ENCODE results near the gene AREG. TPM values are rescaled to one million over a fixed set of nuclear protein-coding genes. Genes with fewer than 3 reads are reported as not detected.

AREG gene
- total RNA-seq, 2 experiments from 2014 or later = 0.65 TPM; not detected in 1

DNA sequence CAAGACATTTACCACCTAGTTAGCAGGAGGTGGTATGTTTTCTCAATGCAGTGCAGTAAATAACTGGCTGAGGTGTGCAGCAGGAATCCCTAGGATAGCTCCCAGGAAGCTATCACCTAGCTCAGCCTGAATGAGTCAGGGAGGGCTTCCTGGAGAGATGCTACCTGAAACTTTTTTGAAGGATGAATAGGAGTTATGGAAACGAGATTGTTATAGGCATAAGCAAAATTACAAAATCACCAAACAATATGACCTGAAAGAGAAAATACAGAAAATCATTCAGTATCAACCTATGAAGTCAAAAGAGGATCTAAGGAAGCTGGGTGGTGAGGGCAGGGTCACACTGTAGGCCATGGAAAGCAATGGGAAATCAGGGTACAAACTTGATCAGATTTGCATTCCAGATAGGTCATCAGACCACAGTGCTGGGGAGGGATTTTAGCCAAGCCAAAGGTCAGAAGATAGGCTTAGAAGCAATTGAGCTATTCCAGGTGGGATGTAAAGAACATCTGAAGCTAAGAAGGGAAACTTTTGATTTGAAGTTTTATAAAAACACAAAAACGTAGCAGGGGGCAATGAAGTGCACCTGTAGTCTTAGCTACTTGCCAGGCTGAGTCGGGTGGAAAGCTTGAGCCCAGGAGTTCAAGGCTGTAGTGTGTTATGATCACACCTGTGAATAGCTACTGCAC is 11.3 kb downstream of the AREG start:
- ChIA-PET POLR2A (no interaction called here), CTCF (no interaction called here)

DNA sequence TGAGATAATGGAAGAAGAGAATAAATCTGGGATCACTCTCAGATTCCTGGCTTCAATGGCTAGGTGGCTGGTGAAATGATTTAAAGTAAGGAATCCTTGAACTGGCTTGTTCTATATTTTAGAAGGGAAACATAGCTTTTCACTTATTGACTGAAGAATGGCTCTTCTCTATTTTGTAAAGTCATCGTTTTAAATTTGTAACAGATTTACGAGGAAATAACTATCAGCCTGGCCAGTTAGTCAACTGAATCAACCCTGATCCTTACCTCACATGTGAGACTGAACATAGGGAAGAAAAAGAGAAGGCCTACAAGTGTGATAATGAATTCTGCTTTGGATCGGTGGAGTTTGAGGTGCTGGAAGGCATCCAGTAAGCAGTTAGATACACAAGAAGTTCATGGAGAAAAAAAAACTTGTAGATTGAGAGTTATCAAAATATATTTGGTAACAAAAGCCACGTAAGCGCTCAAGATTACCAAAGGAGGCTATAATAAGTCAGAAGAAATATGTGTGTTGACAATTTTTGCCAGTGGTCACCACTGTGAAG is 12.0 kb downstream of the AREG start:
- POLR2A ChIA-PET = no interaction called here

DNA sequence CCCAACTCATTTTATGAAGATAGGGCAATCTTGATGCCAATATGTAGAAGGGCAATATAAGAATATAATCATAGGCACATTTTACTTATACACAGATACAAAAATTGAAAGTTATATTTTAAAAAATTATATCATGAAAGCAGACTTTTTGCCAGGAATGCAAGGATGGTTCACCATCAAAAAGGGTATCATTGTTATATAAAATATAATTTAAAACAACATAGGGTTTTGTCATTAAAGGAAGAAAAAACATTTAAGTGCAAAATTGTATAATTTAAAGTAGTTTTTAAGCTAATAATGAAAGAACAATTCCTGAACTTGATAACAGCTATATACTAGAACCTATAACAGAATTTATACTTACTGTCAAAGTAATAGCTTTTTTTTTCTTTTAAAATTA is 15.9 kb downstream of the AREG start:
- ChIA-PET POLR2A (no interaction called here), CTCF (no interaction called here)

More for the DNA sequence above, 12.0 kb downstream of the AREG start:
- CTCF ChIA-PET = no interaction called here

DNA sequence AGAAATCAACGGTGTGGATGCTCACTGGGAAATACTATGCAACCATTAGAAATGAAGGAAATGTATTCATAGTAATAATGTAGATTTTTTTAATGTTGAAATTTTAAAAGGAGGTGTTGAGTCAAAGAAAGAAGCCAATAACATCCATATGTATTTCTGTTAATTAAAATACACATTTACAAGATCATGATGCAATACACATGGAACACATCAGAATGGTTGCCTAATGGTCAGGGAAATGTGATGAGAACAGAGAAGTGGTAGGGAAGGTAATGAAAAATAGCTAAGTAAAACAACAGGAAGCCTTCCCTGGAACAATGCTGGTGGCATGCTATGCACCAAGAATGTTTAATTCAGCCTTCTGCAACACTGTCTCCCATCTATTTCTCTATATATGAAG is 18.2 kb downstream of the AREG start:
- ChIA-PET POLR2A (no interaction called here), CTCF (no interaction called here)

DNA sequence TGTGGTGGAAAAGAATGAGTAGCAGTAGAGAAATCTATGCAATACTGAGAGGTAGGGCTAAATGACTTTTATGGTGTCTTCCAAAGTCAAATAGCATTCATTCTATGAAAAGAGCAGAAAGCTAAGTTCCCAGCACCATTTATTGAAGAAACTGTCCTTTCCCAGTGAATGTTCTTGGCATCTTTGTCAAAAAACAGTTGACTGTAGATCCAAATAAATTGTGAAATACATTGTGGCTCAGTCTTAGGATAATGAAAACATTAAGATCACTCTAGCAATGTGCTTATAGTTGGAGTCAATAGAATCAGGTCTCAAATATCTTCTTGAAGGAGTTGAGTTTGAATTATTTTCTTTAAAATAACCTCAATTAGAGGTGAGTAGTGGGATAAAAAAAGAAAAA is 19.4 kb downstream of the AREG start:
- ChIA-PET POLR2A (no interaction called here), CTCF (no interaction called here)

- ChIA-PET CTCF (no interaction called here), POLR2A (no interaction called here)
Measured at GRCh38 chr4:74466242-74466641, 21.3 kb downstream of the AREG start.

GRCh38 chr4:74471264-74471663 is 26.3 kb downstream of the AREG start:
- ChIA-PET POLR2A (no interaction called here), CTCF (no interaction called here)

DNA sequence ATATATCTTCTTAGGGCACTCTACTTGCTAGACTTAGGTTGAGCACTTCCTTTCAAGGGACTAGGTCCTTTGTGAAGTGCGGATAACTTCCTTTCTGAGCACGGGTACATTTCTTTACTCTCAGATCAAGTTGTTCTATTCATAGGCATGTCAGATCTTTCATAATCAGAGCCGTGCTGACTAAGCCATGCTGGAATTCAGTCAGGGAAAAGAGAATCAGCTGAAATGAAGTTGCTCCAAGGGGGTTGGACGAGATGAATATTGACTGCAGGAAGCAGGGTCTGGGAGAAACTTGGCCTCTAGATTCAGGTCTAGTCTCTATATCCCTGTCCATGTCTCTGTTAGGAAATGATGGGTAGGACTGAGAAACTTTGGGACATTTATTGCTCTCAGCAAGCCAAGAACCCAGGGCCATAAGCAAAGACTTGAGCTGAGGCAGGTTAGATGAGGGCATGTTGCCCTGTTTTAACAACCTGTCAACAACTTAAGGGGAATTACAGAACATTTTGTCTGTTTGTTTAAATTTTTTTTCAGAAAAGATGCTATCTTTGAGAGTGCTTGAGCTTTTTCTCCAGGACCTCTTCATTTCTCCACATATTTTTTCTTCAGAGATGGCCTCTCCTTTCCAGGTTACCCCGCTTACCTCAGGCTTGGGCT is 28.3 kb downstream of the AREG start:
- POLR2A ChIA-PET = no interaction called here
- CTCF ChIA-PET = no interaction called here

- CTCF ChIA-PET = interaction anchor here (1.1 kb wide), 1 partner anchor 285 kb away, joined by 3 read pairs; no protein-coding TSS in a partner anchor
Measured at GRCh38 chr4:74474345-74475090, 29.6 kb downstream of the AREG start.

DNA sequence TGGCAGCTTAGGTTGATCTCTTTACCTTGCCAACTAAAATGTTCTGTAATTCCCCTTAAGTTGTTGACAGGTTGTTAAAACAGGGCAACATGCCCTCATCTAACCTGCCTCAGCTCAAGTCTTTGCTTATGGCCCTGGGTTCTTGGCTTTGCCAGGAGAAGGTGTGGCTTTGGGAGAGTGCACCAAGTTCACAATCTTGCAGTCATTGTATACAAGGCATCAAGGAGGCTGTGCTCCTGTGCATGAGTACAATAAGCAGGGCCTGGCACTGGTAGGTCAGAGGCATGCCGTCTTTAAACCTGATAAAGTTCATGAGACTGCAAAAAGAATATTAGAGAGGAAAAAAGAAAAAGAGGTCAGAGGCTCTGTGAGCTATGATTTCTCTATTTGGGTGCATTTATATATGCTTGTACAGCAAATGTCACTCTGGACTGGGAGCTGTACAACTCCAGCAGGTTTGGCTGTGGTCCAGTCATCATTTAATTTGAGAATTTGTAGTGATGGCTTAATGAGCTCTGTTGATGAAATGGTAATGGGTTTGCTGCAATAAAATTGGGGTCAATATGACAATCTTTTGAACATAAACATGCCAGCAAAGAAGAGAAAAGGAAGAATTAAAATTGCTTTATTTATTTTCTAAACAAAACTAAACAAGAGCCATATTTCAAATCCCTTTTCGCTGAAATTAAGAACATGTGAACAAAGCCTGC is 30.3 kb downstream of the AREG start:
- ChIA-PET POLR2A (no interaction called here), CTCF (interaction anchor here (1.1 kb wide), 1 partner anchor 286 kb away, joined by 3 read pairs; no protein-coding TSS in a partner anchor)

More at GRCh38 chr4:74474345-74475090, 29.6 kb downstream of the AREG start:
- POLR2A ChIA-PET = no interaction called here

DNA sequence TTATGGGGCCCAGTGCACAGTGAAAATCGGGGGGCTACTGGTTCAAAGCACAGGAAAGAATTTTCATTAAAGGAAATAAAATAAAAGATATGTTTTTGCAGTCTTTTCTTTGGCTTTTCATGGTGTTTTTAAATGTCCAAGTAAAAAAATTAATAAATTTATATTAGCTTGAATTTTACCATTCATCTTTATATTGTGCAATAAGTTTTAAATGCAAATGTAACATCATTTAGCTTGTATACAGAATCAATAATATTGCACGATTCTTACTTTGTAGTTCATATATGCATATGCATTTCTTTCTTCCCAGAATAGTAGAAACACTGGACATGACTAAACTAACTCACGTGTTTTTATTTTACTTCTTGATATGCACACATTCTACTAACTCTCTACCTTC is 31.0 kb downstream of the AREG start:
- CTCF ChIA-PET = interaction anchor here (1.1 kb wide), 1 partner anchor 287 kb away, joined by 3 read pairs; no protein-coding TSS in a partner anchor

GRCh38 chr4:74479009-74479408 is 34.1 kb downstream of the AREG start:
- ChIA-PET POLR2A (no interaction called here), CTCF (no interaction called here)

More for the DNA sequence above, 31.0 kb downstream of the AREG start:
- POLR2A ChIA-PET = no interaction called here

DNA sequence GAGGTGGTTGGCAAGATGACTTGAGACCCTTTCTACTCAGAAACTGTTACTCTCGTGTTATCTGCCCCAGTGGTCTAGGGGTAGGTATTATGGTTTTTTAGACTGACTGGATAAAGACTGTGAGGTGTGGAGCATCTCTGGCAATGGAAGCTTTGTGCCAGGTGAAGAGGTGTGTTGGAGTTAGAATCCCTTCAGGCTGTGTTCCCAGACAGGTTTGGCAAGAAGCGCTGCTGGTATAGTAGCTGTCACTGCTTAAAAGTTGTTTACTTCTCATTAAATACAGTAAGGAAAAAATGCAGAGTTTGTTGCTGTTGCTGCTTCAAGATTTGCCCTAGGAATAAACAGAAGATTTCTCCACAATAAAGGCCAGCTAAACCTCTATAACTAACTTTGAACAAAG is 35.3 kb downstream of the AREG start:
- CTCF ChIA-PET = no interaction called here

DNA sequence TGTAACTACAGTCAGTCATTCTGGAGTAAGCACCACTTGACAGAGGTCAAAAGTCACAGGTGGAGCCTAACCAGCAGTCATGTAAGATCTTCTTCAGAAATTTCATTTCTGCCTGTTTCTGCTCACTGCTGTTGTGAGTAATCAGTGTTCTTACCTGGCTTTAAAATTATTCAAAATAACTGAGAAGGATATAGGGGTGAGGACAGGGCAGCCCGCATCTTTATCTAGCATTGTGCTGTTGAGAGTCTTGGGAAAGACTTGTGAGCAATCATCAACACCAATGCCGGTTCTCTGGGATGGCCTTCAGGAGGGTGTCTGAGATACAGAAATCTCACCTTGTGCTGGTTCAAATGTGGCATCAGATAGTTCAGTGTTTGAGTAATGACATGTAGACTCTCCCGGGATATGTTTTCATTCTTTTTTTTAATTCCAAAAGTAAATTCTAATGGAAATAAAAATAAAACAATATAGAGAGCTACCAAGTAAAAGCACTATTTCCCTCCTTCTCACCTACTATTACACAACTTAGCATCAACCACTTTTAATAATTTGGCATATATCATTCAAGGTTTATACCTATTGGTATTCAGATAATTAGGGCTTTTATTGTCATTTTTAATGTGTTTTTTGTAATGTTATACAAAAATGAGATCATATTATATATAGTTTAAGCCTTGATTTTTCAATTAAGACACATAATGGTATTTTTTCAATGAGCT is 37.1 kb downstream of the AREG start:
- CTCF ChIA-PET = no interaction called here
- POLR2A ChIA-PET = no interaction called here

More for the DNA sequence above, 35.3 kb downstream of the AREG start:
- POLR2A ChIA-PET = no interaction called here

DNA sequence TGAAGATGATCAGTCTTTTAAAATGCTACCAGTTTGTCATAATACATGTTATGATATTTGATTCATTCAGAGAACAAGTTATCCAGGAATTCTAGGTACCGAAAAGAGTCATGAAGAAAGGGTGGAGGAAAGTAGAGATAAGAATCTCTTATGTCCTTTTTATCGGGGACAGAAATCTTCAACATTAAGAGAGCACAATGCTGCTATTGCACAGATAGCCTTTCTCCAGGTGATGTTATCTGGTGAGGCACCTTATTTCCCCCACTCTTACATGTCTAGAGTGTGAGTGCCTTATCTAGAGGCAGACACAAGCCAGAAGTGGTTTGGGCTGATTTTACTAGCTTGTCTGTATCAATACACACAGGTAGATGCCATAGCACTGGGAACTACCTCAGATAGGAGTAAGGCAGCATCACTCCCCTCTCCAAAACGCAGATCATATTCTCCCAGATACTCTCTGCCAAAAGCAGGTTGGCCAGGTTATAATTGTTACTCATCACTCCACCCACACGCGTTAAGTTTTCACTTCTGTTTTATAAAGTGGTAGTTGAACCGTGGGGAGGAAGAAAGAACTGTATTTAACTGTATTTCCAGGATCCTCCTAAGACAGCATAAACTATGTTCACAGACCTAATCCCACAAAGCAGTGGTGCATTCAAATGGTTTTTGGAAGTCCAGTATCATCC is 38.4 kb downstream of the AREG start:
- ChIA-PET CTCF (no interaction called here), POLR2A (no interaction called here)

DNA sequence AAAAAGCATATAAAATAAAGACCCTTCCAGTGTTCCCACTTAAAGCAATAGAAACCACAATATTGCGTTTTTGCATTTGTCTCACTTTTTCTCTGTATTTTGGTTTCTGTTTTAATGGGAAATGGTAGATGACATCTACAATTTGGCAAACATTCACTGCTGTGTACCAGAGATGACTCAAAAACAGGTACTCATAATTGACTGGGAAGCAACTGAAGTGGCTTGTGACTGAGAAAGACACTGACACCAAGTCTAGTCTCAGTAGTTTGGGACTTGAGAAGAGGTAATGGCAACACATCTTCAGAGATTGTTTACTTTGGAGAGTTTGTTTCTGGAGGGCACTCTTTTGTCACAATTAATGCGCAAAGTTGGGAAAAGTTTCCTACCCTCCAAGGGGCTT is 42.0 kb downstream of the AREG start:
- ChIA-PET CTCF (no interaction called here), POLR2A (no interaction called here)

DNA sequence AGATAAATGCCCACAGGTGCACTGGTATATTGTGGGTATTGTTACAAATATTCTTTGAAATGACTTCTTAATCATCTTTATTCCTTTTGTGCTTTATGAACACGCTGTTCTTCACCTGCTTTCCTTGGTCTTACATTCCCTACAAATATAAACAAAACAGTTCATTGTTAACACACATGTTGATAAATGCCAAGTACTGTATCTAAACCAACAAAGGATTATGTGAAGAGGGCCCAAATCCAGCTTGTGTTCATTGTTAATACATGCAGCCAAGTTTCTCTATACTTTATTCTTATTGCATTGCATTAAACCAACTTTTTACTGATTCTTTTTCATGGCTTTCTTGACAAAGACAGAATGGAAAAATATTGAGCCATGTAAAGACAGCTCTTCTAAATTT is 42.8 kb downstream of the AREG start:
- POLR2A ChIA-PET = no interaction called here
- CTCF ChIA-PET = no interaction called here

DNA sequence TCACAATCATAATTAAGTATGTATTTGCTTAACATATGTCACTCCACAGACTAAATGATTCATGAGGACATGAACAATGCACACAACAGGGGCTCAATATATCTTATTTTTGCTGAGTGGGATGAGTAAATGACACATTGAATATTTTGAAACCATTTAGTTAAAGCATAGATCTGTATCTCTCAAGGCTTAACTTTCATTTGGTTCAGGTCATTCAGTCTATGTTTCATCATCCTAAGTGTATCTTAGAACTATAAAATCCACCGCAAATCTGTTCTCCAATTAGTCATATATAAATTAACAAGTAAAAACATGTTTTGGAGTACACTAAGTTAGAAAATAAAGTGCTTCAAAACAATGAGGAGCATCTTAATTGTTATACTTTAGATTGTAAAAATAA is 45.8 kb downstream of the AREG start:
- POLR2A ChIA-PET = no interaction called here
- CTCF ChIA-PET = no interaction called here

Data from activated CD8-positive, alpha-beta memory T cell treated with anti-CD3 and anti-CD28 coated beads for 36 hours (primary cell).